Measurements from ENCODE around the gene KLHL8. TPM values are rescaled to one million over a fixed set of nuclear protein-coding genes. Genes with fewer than 3 reads are reported as not detected.

KLHL8 gene
- total RNA-seq, 1 donor from 2014 or later = 11.5 TPM

GRCh38 chr4:87116231-87116630 lies 104.2 kb downstream of the KLHL8 start:
- no peak for TF ChIP-seq CTCF (IDR thresholded peaks at IDR 0.05)
- Mint-ChIP-seq H3K27ac (ENCODE audit: unreplicated experiment) (peak overlapping the region; percentile 69), H3K4me1 (ENCODE audit: unreplicated experiment) (peaks cover 66% of the 10 kb centered on the region), H3K4me3 (ENCODE audit: unreplicated experiment) (no peak overlapping the region), H3K36me3 (ENCODE audit: unreplicated experiment) (peaks cover 22% of the 10 kb centered on the region), H3K27me3 (ENCODE audit: unreplicated experiment) (no peaks in the 10 kb centered on the region), H3K9me3 (ENCODE audit: unreplicated experiment) (no peaks in the 10 kb centered on the region)
- no peak for DNase-seq (ENCODE audit: extremely low spot score, unreplicated experiment)

GRCh38 chr4:87114245-87115062 lies 106.0 kb downstream of the KLHL8 start:
- no peak for TF ChIP-seq CTCF (IDR thresholded peaks at IDR 0.05)
- H3K36me3 Mint-ChIP-seq (ENCODE audit: unreplicated experiment) = peaks cover 19% of the 10 kb centered on the region
- H3K4me3 Mint-ChIP-seq (ENCODE audit: unreplicated experiment) = no peak overlapping the region
- H3K27me3 Mint-ChIP-seq (ENCODE audit: unreplicated experiment) = no peaks in the 10 kb centered on the region
- H3K9me3 Mint-ChIP-seq (ENCODE audit: unreplicated experiment) = no peaks in the 10 kb centered on the region
- H3K27ac Mint-ChIP-seq (ENCODE audit: unreplicated experiment) = peak overlapping the region; percentile 47
- peaks cover 57% of the 10 kb centered on the region for H3K4me1 Mint-ChIP-seq (ENCODE audit: unreplicated experiment)
- no peak for DNase-seq (ENCODE audit: extremely low spot score, unreplicated experiment)

- Mint-ChIP-seq H3K27ac (ENCODE audit: unreplicated experiment) (no peak overlapping the region), H3K36me3 (ENCODE audit: unreplicated experiment) (peaks cover 17% of the 10 kb centered on the region), H3K9me3 (ENCODE audit: unreplicated experiment) (no peaks in the 10 kb centered on the region), H3K27me3 (ENCODE audit: unreplicated experiment) (no peaks in the 10 kb centered on the region), H3K4me1 (ENCODE audit: unreplicated experiment) (peaks cover 60% of the 10 kb centered on the region), H3K4me3 (ENCODE audit: unreplicated experiment) (no peak overlapping the region)
- no peak for TF ChIP-seq CTCF (IDR thresholded peaks at IDR 0.05)
- no peak for DNase-seq (ENCODE audit: extremely low spot score, unreplicated experiment)
Measured at GRCh38 chr4:87112063-87112462, 108.4 kb downstream of the KLHL8 start.

Other genes starting within 250 kb of the KLHL8 start
- gene HSD17B13, start 102.3 kb upstream of the KLHL8 start, total RNA-seq = 0.16 TPM in 1 of 2 replicates, not detected in the other
- gene HSD17B11, start 170.6 kb upstream of the KLHL8 start, total RNA-seq = 21.8 and 23.8 TPM in 2 replicates
- 23.6 and 25.5 TPM in 2 replicates for gene NUDT9, start 202.0 kb upstream of the KLHL8 start, total RNA-seq